Hepatocyte (in vitro differentiated cells): ENCODE data around the gene CARD19. TPM values are rescaled to one million over a fixed set of nuclear protein-coding genes. Genes with fewer than 3 reads are reported as not detected.

Source experiments
- DNase-seq: peaks from one replicate; pipeline ENCODE4 v3.0.0-alpha.2; 2016; ENCODE audit warnings: low spot score
- H2AFZ ChIP-seq: fragments of 200-600 bp; sonication (generic); 2 replicates; pipeline ENCODE4 v1.6.0; 2016; ENCODE audit warnings: antibody characterized with exemption, mild to moderate bottlenecking
- H3K27ac ChIP-seq: fragments of 200-600 bp; sonication (generic); 2 replicates; pipeline ENCODE4 v1.5.1; 2016; ENCODE audit warnings: mild to moderate bottlenecking
- H3K27me3 ChIP-seq: fragments of 200-600 bp; sonication (generic); 2 replicates; pipeline ENCODE4 v1.6.1; 2016
- H3K36me3 ChIP-seq: fragments of 200-600 bp; sonication (generic); replicated peaks from 2 replicates; pipeline ENCODE4 v1.5.1; 2016; ENCODE audit warnings: low read depth; ENCODE audit not compliant: insufficient read depth
- H3K4me1 ChIP-seq: fragments of 200-600 bp; sonication (generic); 2 replicates; pipeline ENCODE4 v1.5.1; 2016; ENCODE audit warnings: mild to moderate bottlenecking, moderate library complexity; ENCODE audit not compliant: insufficient read depth
- H3K4me2 ChIP-seq: fragments of 200-600 bp; sonication (generic); 2 replicates; pipeline ENCODE4 v1.6.0; 2016
- H3K4me3 ChIP-seq: fragments of 200-600 bp; sonication (generic); 2 replicates; pipeline ENCODE4 v1.5.1; 2016; ENCODE audit warnings: mild to moderate bottlenecking
- H3K79me2 ChIP-seq: fragments of 200-600 bp; sonication (generic); 2 replicates; pipeline ENCODE4 v1.6.0; 2017; ENCODE audit warnings: mild to moderate bottlenecking
- H3K9me2 ChIP-seq: fragments of 200-600 bp; sonication (generic); replicated peaks from 2 replicates; pipeline ENCODE4 v1.6.0; 2017; ENCODE audit warnings: mild to moderate bottlenecking; ENCODE audit not compliant: insufficient read depth
- H3K9me3 ChIP-seq: fragments of 200-600 bp; sonication (generic); 2 replicates; pipeline ENCODE4 v1.5.1; 2016; ENCODE audit warnings: low read depth, mild to moderate bottlenecking
- H4K20me1 ChIP-seq: fragments of 200-600 bp; sonication (generic); 2 replicates; pipeline ENCODE4 v1.6.0; 2016; ENCODE audit warnings: mild to moderate bottlenecking; ENCODE audit not compliant: insufficient read depth, poor library complexity, severe bottlenecking
- EZH2 ChIP-seq: fragments of 200-600 bp; sonication (generic); IDR thresholded peaks from 2 replicates; pipeline ENCODE4 v1.6.1; 2016; ENCODE audit warnings: antibody characterized with exemption, mild to moderate bottlenecking, borderline replicate concordance
- EZH2phosphoT487 ChIP-seq: fragments of 200-600 bp; sonication (generic); IDR thresholded peaks from one replicate; pipeline ENCODE4 v1.6.1; 2018; ENCODE audit warnings: antibody characterized with exemption, mild to moderate bottlenecking, low read depth, moderate library complexity; ENCODE audit not compliant: unreplicated experiment, severe bottlenecking
- WGBS: methylation state at CpG from one replicate; pipeline ENCODE4 v1.1.6; 2016; ENCODE audit warnings: low lambda C conversion rate; ENCODE audit errors: missing lambda C conversion rate; 5-methylcytosine and 5-hydroxymethylcytosine counted together
- polyA plus RNA-seq: library from polyadenylated mRNA; unstranded; fragments of >200 nt; fragmentation: Nextera tagmentation; extraction: Ambion mirVana; gene quantifications from 2 replicates; pipeline ENCODE4 v1.2.1, GENCODE V29; 2016
- total RNA-seq: library from RNA; depleted of rRNA; stranded (reverse); fragments of >200 nt; gene quantifications from 2 replicates; pipeline ENCODE4 v1.2.3, GENCODE V29; 2014
- TF ChIP-seq, protein P1 (sequence below): fragments of 200-600 bp; sonication (generic); IDR thresholded peaks from 2 replicates; pipeline ENCODE4 v1.5.1; 2016; ENCODE audit warnings: antibody characterized with exemption, mild to moderate bottlenecking; ENCODE audit not compliant: poor library complexity

CARD19 gene
- total and polyA plus RNA-seq, 2 experiments from 2014 or later = 51.3 to 72.1 TPM

- H3K9me2 ChIP-seq = no peaks in the 10 kb centered on the region
- no peak overlapping the region for H3K4me3 ChIP-seq
- peak overlapping the region; percentile 62 for H3K4me2 ChIP-seq
- no peaks in the 10 kb centered on the region for H3K36me3 ChIP-seq
- no peaks in the 10 kb centered on the region for H3K79me2 ChIP-seq
- no peak overlapping the region for H3K27ac ChIP-seq
- no peaks in the 10 kb centered on the region for H3K4me1 ChIP-seq
- no peaks in the 10 kb centered on the region for H4K20me1 ChIP-seq
- H2AFZ ChIP-seq = no peak overlapping the region
- no peaks in the 10 kb centered on the region for H3K27me3 ChIP-seq
- TF ChIP-seq EZH2phosphoT487 (no peak), EZH2 (no peak)
- TF ChIP-seq, protein P1, sequence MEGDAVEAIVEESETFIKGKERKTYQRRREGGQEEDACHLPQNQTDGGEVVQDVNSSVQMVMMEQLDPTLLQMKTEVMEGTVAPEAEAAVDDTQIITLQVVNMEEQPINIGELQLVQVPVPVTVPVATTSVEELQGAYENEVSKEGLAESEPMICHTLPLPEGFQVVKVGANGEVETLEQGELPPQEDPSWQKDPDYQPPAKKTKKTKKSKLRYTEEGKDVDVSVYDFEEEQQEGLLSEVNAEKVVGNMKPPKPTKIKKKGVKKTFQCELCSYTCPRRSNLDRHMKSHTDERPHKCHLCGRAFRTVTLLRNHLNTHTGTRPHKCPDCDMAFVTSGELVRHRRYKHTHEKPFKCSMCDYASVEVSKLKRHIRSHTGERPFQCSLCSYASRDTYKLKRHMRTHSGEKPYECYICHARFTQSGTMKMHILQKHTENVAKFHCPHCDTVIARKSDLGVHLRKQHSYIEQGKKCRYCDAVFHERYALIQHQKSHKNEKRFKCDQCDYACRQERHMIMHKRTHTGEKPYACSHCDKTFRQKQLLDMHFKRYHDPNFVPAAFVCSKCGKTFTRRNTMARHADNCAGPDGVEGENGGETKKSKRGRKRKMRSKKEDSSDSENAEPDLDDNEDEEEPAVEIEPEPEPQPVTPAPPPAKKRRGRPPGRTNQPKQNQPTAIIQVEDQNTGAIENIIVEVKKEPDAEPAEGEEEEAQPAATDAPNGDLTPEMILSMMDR = peak; percentile 98
- 25% methylated on average over 19 of the region's 19 CpGs for WGBS
- peak; percentile 91 for DNase-seq
- no peaks in the 10 kb centered on the region for H3K9me3 ChIP-seq
Observed at GRCh38 chr9:93159601-93160471, 63.8 kb downstream of the CARD19 start.

DNA sequence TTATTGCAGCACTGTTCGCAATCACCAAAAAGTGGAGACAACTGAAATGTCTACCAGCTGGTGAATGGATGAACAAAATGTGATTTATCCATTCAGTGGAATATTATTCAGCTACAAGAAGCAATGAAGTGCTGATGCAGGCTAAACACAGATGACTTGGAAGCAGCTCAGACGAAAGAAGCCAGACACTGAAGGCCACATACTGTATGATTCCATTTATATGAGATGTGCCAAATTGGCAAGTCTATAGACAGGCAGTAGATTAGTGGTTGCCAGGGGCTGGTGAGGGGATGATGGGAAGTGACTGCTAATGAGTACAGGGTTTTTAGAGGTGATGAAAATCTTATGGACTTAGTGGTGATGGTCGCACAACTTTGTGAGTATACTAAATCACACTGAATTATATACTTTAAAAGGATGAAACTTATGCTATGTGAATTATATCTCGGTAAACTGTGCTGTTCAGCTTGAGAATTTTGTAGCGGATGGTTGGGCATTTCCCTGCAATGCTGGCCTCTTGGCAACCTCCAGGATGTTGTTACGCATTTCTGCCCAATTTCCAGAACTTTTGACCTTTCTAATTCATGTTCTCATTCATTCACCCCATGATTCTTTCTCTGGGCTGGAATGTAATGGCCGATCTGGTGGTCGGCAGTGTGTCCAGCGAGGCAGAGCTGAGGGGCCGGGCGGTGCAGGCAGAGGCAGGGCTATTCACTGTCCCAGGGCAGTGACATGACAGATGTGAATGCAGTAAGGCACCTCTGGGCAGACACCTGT, 66.0 kb downstream of the CARD19 start:
- H3K4me3 ChIP-seq = no peak overlapping the region
- H3K27ac ChIP-seq = no peak overlapping the region
- TF ChIP-seq EZH2 = no peak
- TF ChIP-seq, protein P1 = no peak
- no peak for TF ChIP-seq EZH2phosphoT487
- no peaks in the 10 kb centered on the region for H3K9me3 ChIP-seq
- DNase-seq = no peak
- no peak overlapping the region for H3K4me2 ChIP-seq
- no peaks in the 10 kb centered on the region for H3K9me2 ChIP-seq
- H3K27me3 ChIP-seq = no peaks in the 10 kb centered on the region
- no peaks in the 10 kb centered on the region for H3K79me2 ChIP-seq
- H3K4me1 ChIP-seq = no peaks in the 10 kb centered on the region
- no peaks in the 10 kb centered on the region for H3K36me3 ChIP-seq
- H4K20me1 ChIP-seq = no peaks in the 10 kb centered on the region
- no peak overlapping the region for H2AFZ ChIP-seq
- WGBS = 75% methylated on average over 11 of the region's 11 CpGs

Other genes with a start within 250 kb of the CARD19 start
- gene ZNF484, start 218.2 kb upstream of the CARD19 start, total RNA-seq = 9.2 and 10.3 TPM in 2 replicates
- 1.6 and 2.3 TPM in 2 replicates for gene ZNF484, start 218.2 kb upstream of the CARD19 start, polyA plus RNA-seq
- gene FGD3, start 148.7 kb upstream of the CARD19 start, total RNA-seq = 5.8 and 6.3 TPM in 2 replicates
- 4.1 and 6.5 TPM in 2 replicates for gene FGD3, start 148.7 kb upstream of the CARD19 start, polyA plus RNA-seq
- gene SUSD3, start 37.5 kb upstream of the CARD19 start, total RNA-seq = 11.4 and 14.3 TPM in 2 replicates
- gene SUSD3, start 37.5 kb upstream of the CARD19 start, polyA plus RNA-seq = 13.5 and 17.3 TPM in 2 replicates
- 55.4 and 67.9 TPM in 2 replicates for gene NINJ1, start 38.0 kb downstream of the CARD19 start, total RNA-seq
- 114 and 135 TPM in 2 replicates for gene NINJ1, start 38.0 kb downstream of the CARD19 start, polyA plus RNA-seq
- gene WNK2, start 87.9 kb downstream of the CARD19 start, total RNA-seq = 6.2 and 8.9 TPM in 2 replicates
- gene WNK2, start 87.9 kb downstream of the CARD19 start, polyA plus RNA-seq = 13.5 and 19.9 TPM in 2 replicates